GM12878 (cell line): ENCODE measurements around the gene GLI1. TPM values are rescaled to one million over a fixed set of nuclear protein-coding genes. Genes with fewer than 3 reads are reported as not detected.

Experiments used
- ATAC-seq: fragments of 200-7000 bp; cut with Tn5 transposase; 3 replicates; pipeline ENCODE4 v1.9.1; 2020; ENCODE audit warnings: mild to moderate bottlenecking, moderate library complexity
- BruUV-seq: library from RNA; stranded (reverse); fragments of 400-500 nt; replicated peaks from 2 replicates; lab custom pipeline; 2021; lab: Mats Ljungman, UMichigan
- CTCF ChIA-PET: fragments of 300-600 bp; sonication (Branson Sonifier 250); formaldehyde crosslinking; extraction: SDS; loops from one replicate; lab custom pipeline; 2021; ENCODE audit warnings: inconsistent platforms; lab: Yijun Ruan, JAX
- POLR2A ChIA-PET: fragments of 350-600 bp; formaldehyde crosslinking; extraction: SDS; loops from one replicate; lab custom pipeline; 2021; ENCODE audit warnings: inconsistent platforms; lab: Charles Lee
- RAD21 ChIA-PET: fragments of 300-600 bp; sonication (Branson Sonifier 250); formaldehyde crosslinking; loops from one replicate; lab custom pipeline; 2023; ENCODE audit warnings: antibody characterized with exemption; ENCODE audit not compliant: unreplicated experiment; lab: Charles Lee
- SMC1A ChIA-PET: fragments of 300-600 bp; sonication (Branson Sonifier 250); formaldehyde crosslinking; loops from one replicate; lab custom pipeline; 2023; ENCODE audit not compliant: unreplicated experiment, uncharacterized antibody; lab: Charles Lee
- DNase-seq: peaks from one replicate; pipeline ENCODE4 v3.0.0-alpha.2; 2011; ENCODE audit warnings: low read depth, low spot score
- FAIRE-seq: peaks from 3 replicates; lab custom pipeline; 2011; peaks lifted over from hg19 to GRCh38; lab: Jason Lieb, UNC
- H2AFZ ChIP-seq: 2 replicates; pipeline ENCODE4 v1.6.0; 2011; ENCODE audit warnings: low read depth, low read length, control low read depth; ENCODE audit not compliant: control insufficient read depth
- H3K27ac ChIP-seq: 2 replicates; pipeline ENCODE4 v1.5.1; 2011; ENCODE audit warnings: control low read depth; ENCODE audit not compliant: control insufficient read depth, insufficient read depth
- H3K27me3 ChIP-seq, 2 experiments: replicated peaks in 1 of 2; 2 replicates each; pipeline versions ENCODE4 v1.6.0 to v1.6.1; 2011; ENCODE audit warnings: low read length in 1 of 2; ENCODE audit not compliant: control insufficient read depth in 2 of 2, insufficient read depth in 2 of 2
- H3K36me3 ChIP-seq, 2 experiments: 2 replicates each; pipeline ENCODE4 v1.5.1; 2011; ENCODE audit warnings: low read length in 1 of 2; ENCODE audit not compliant: control insufficient read depth in 2 of 2, insufficient read depth in 2 of 2
- H3K4me1 ChIP-seq: 2 replicates; pipeline ENCODE4 v1.6.1; 2011; ENCODE audit warnings: mild to moderate bottlenecking, low read length, moderate library complexity, mixed read lengths; ENCODE audit not compliant: control insufficient read depth, insufficient read depth
- H3K4me2 ChIP-seq: 2 replicates; pipeline ENCODE4 v1.6.0; 2011; ENCODE audit warnings: control low read depth; ENCODE audit not compliant: control insufficient read depth, insufficient read depth
- H3K4me3 ChIP-seq: fragments of 200-600 bp; sonication (generic); 2 replicates; pipeline ENCODE4 v1.5.1; 2016
- H3K79me2 ChIP-seq: 2 replicates; pipeline ENCODE4 v1.6.0; 2011; ENCODE audit warnings: low read length; ENCODE audit not compliant: control insufficient read depth, insufficient read depth
- H3K9ac ChIP-seq: 2 replicates; pipeline ENCODE4 v1.8.0; 2011; ENCODE audit warnings: low read length, control low read depth, mixed read lengths; ENCODE audit not compliant: control insufficient read depth, insufficient read depth
- H3K9me3 ChIP-seq: replicated peaks from 3 replicates; pipeline ENCODE4 v1.5.1; 2011; ENCODE audit warnings: mild to moderate bottlenecking, low read length; ENCODE audit not compliant: control insufficient read depth, insufficient read depth
- H4K20me1 ChIP-seq: 2 replicates; pipeline ENCODE4 v1.6.0; 2011; ENCODE audit not compliant: control insufficient read depth, insufficient read depth
- ATF2 ChIP-seq: IDR thresholded peaks from 2 replicates; pipeline ENCODE4 v1.6.1; 2012; ENCODE audit warnings: low read length, inconsistent platforms
- BCLAF1 ChIP-seq: fragments of 450-650 bp; IDR thresholded peaks from 2 replicates; pipeline ENCODE4 v1.6.1; 2017; ENCODE audit warnings: antibody characterized with exemption, mild to moderate bottlenecking, moderate library complexity
- CBX3 ChIP-seq: fragments of 200-600 bp; sonication (generic); IDR thresholded peaks from 2 replicates; pipeline ENCODE4 v1.6.1; 2016; ENCODE audit warnings: low read depth, borderline replicate concordance
- CUX1 ChIP-seq: IDR thresholded peaks from 2 replicates; pipeline ENCODE4 v1.6.1; 2012; ENCODE audit warnings: improper control_type of control experiment, low read depth, low read length; ENCODE audit not compliant: insufficient replicate concordance
- DPF2 ChIP-seq: fragments of 450-650 bp; IDR thresholded peaks from 2 replicates; pipeline ENCODE4 v1.6.1; 2017; ENCODE audit warnings: mild to moderate bottlenecking
- HCFC1 ChIP-seq: fragments of 150-350 bp; IDR thresholded peaks from 2 replicates; pipeline ENCODE4 v1.6.1; 2014; ENCODE audit warnings: low read length
- IKZF2 ChIP-seq, 2 experiments: fragments of 450-650 bp; IDR thresholded peaks; 2 replicates each; pipeline ENCODE4 v1.6.1; 2017; ENCODE audit warnings: mild to moderate bottlenecking in 2 of 2, moderate library complexity in 2 of 2
- IRF4 ChIP-seq: IDR thresholded peaks from 2 replicates; pipeline ENCODE4 v1.6.1; 2011; ENCODE audit warnings: low read depth, low read length
- MEF2B ChIP-seq: fragments of 450-650 bp; IDR thresholded peaks from 2 replicates; pipeline ENCODE4 v1.6.1; 2018; ENCODE audit warnings: mild to moderate bottlenecking, moderate library complexity; ENCODE audit not compliant: partially characterized antibody, poor library complexity, severe bottlenecking
- MYB ChIP-seq: fragments of 150-350 bp; IDR thresholded peaks from 2 replicates; pipeline ENCODE4 v1.6.1; 2014; ENCODE audit warnings: mild to moderate bottlenecking, low read depth, low read length, borderline replicate concordance
- PML ChIP-seq: IDR thresholded peaks from 2 replicates; pipeline ENCODE4 v1.6.1; 2012; ENCODE audit warnings: low read length, inconsistent platforms
- TBL1XR1 ChIP-seq: IDR thresholded peaks from 2 replicates; pipeline ENCODE4 v1.6.1; 2012; ENCODE audit warnings: low read depth, low read length, improper control_type of control experiment
- ZSCAN29 ChIP-seq: fragments of 450-650 bp; IDR thresholded peaks from 2 replicates; pipeline ENCODE4 v1.6.1; 2017; ENCODE audit warnings: mild to moderate bottlenecking, moderate library complexity
- WGBS: methylation state at CpG from one replicate; pipeline ENCODE4 v1.1.6; 2016; ENCODE audit warnings: low lambda C conversion rate; ENCODE audit not compliant: insufficient replicate concordance, insufficient coverage; ENCODE audit errors: missing lambda C conversion rate; 5-methylcytosine and 5-hydroxymethylcytosine counted together
- in situ Hi-C: fragments of 300-500 bp; cut with MboI; formaldehyde crosslinking; loops from 9 replicates; pipeline ENCODE4 v1.14.3; 2018; ENCODE audit warnings: mixed read lengths
- intact Hi-C: fragments of 100-400 bp; cut with micrococcal nuclease; formaldehyde crosslinking; loops from one replicate; pipeline ENCODE4 v1.14.2; 2022; ENCODE audit not compliant: unreplicated experiment
- polyA plus RNA-seq, 11 experiments: library from polyadenylated mRNA; depleted of rRNA in 4 of 11; unstranded in 6 of 11; stranded (reverse) in 5 of 11; fragments of >200 nt; fragmentation: Nextera tagmentation in 4 of 11; fragmentation: Illumina TruSeq in 1 of 11; extraction: Ambion mirVana in 4 of 11; extraction: Trizol in 1 of 11; gene quantifications; 1 replicate in 1 of 11; 2 replicates in 10 of 11; pipeline versions ENCODE4 v1.2.1 to v1.2.3, GENCODE V29; 2011 to 2016; ENCODE audit warnings: inconsistent platforms in 2 of 11, missing spikeins in 2 of 11, low read depth in 1 of 11
- total RNA-seq, 4 experiments: library from RNA; depleted of rRNA in 3 of 4; stranded (reverse); fragments of >200 nt in 3 of 4; fragmentation: Illumina TruSeq in 1 of 4; extraction: Trizol in 1 of 4; gene quantifications; 2 replicates each; pipeline versions ENCODE4 v1.2.1 to v1.2.3, GENCODE V29; 2013 to 2021

The GLI1 gene
- total and polyA plus RNA-seq, 10 of the 15 experiments (the other 5 are each of a cell fraction or from before 2014, with no cell fraction given) = 0.27 to 1.2 (median 0.49) TPM

- in situ Hi-C loops = no loop called here
- CTCF ChIA-PET = interaction anchor here (1.2 to 4.0 kb wide), 3 partner anchors 39 to 237 kb away, joined by 3 to 13 read pairs (median 3); partner anchors contain the start of gene ARHGAP9
- Histone ChIP-seq H3K4me1 (peaks cover 20% of the 10 kb centered on the region), H3K9me3 (no peaks in the 10 kb centered on the region), H3K4me3 (peak overlapping the region; percentile 98), H3K9ac (peak overlapping the region; percentile 97), H3K27ac (peak overlapping the region; percentile 96), H3K36me3 (peaks cover 22 to 30% of the 10 kb centered on the region in 2 experiments), H4K20me1 (peaks cover 4% of the 10 kb centered on the region; the same call in 1 of the 2 replicates), H3K79me2 (peaks cover 40% of the 10 kb centered on the region), H3K4me2 (peak overlapping the region; percentile 61), H2AFZ (no peak overlapping the region), H3K27me3 (no peaks in the 10 kb centered on the region)
- intact Hi-C loops = no loop called here
- DNase-seq (no peak), ATAC-seq (no peak), FAIRE-seq (no peak)
- BruUV-seq = no TSS peak
- 29% methylated on average over 7 of the region's 7 CpGs for WGBS
- POLR2A ChIA-PET = interaction anchor here (0.5 to 1.3 kb wide), 4 partner anchors 17 to 407 kb away, joined by 3 to 5 read pairs (median 4); partner anchors contain the start of gene ARHGAP9
- SMC1A ChIA-PET = interaction anchor here (1.1 to 1.6 kb wide), 2 partner anchors 60 to 89 kb away, joined by 3 to 5 read pairs; no protein-coding TSS in a partner anchor
- RAD21 ChIA-PET = interaction anchor here (2.4 kb wide), 1 partner anchor 42 kb away, joined by 9 read pairs; no protein-coding TSS in a partner anchor
- TF ChIP-seq IRF4 (no peak), MEF2B (peak; percentile 66), BCLAF1 (no peak), MYB (no peak), TBL1XR1 (no peak), CBX3 (no peak), ATF2 (0 out of 2 replicates have a peak, but pooled peaks have one; percentile 5), DPF2 (peak; percentile 33; the same call in 1 of the 2 replicates), CUX1 (no peak), HCFC1 (no peak), ZSCAN29 (no peak), PML (no peak), IKZF2 (IDR thresholded peaks at IDR 0.05) (no peak; a peak in 1 of 4 replicates)
These were observed 59.6 kb downstream of the GLI1 start for GRCh38 chr12:57518920-57519795.
